ENCODE results near the gene NDUFAF8. TPM values are rescaled to one million over a fixed set of nuclear protein-coding genes. Genes with fewer than 3 reads are reported as not detected.

Gene NDUFAF8
- total RNA-seq, 1 experiment from 2014 or later: 102 TPM

DNA sequence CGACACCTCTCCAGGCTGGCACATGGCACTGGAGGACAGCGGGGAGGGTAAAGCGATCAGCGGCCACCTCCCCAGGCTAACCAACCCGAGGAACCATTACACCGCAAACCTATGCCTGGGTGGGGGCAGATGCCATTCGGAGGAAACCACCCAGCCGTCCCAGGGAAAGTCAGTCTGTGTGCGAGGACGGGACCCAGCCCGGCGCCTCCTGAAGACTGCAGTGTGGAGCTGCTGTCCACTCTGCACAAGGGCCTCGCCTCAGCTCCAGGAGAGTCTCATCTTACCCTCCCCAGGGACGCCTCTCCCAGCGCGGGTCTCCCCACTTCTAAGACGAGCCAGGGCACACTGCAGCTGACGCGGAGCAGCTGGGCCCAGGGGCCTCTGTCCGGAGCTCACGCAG, 48.0 kb downstream of the NDUFAF8 start:
- no peak overlapping the region for H3K9ac ChIP-seq (ENCODE audit: low read length)
- RAD21 ChIA-PET (ENCODE audit: low non-redundant PET in 1 of 2, low total read pairs in 2 of 2, uncharacterized antibody in 2 of 2, unreplicated experiment in 2 of 2): no interaction called here
- TF ChIP-seq ZFX (IDR thresholded peaks at IDR 0.05) (no peak), ATF3 (IDR thresholded peaks at IDR 0.05) (no peak), CBX3 (IDR thresholded peaks at IDR 0.05; ENCODE audit: low read depth) (no peak), ELF1 (IDR thresholded peaks at IDR 0.05; ENCODE audit: borderline replicate concordance, low read depth) (no peak), YY1 (IDR thresholded peaks at IDR 0.05; ENCODE audit: extremely low read depth, insufficient replicate concordance, low read depth, low read length) (no peak), EZH2 (IDR thresholded peaks at IDR 0.05) (no peak), EZH2phosphoT487 (IDR thresholded peaks at IDR 0.05; ENCODE audit: borderline replicate concordance) (no peak), CEBPB (IDR thresholded peaks at IDR 0.05; ENCODE audit: low read depth) (no peak), ZBTB33 (IDR thresholded peaks at IDR 0.05; ENCODE audit: extremely low read depth, insufficient replicate concordance, low read length) (no peak), SIN3A (IDR thresholded peaks at IDR 0.05; ENCODE audit: low read depth) (no peak), RAD21 (IDR thresholded peaks at IDR 0.05; ENCODE audit: low read depth) (no peak), SP1 (IDR thresholded peaks at IDR 0.05; ENCODE audit: low read depth) (no peak)
- TF ChIP-seq, protein P1, sequence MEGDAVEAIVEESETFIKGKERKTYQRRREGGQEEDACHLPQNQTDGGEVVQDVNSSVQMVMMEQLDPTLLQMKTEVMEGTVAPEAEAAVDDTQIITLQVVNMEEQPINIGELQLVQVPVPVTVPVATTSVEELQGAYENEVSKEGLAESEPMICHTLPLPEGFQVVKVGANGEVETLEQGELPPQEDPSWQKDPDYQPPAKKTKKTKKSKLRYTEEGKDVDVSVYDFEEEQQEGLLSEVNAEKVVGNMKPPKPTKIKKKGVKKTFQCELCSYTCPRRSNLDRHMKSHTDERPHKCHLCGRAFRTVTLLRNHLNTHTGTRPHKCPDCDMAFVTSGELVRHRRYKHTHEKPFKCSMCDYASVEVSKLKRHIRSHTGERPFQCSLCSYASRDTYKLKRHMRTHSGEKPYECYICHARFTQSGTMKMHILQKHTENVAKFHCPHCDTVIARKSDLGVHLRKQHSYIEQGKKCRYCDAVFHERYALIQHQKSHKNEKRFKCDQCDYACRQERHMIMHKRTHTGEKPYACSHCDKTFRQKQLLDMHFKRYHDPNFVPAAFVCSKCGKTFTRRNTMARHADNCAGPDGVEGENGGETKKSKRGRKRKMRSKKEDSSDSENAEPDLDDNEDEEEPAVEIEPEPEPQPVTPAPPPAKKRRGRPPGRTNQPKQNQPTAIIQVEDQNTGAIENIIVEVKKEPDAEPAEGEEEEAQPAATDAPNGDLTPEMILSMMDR (IDR thresholded peaks at IDR 0.05 in 2 of 3, conservative IDR thresholded peaks at IDR 0.05 in 1 of 3; ENCODE audit: borderline replicate concordance in 1 of 3, insufficient read depth in 1 of 3, low read depth in 2 of 3, low read length in 2 of 3): no peak
- TF ChIP-seq, protein P2, sequence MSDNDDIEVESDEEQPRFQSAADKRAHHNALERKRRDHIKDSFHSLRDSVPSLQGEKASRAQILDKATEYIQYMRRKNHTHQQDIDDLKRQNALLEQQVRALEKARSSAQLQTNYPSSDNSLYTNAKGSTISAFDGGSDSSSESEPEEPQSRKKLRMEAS (IDR thresholded peaks at IDR 0.05): no peak

More for the DNA sequence above, 48.0 kb downstream of the NDUFAF8 start:
- H3K4me3 ChIP-seq (replicated peaks in 1 of 2; ENCODE audit: low read depth in 1 of 2, low read length in 2 of 2): no peak overlapping the region
- no peak overlapping the region for H3K4me2 ChIP-seq (ENCODE audit: low read length)
- H2AFZ ChIP-seq (ENCODE audit: low read depth, low read length, poor library complexity, severe bottlenecking): no peak overlapping the region
- peaks cover 73% of the 10 kb centered on the region for H3K79me2 ChIP-seq (ENCODE audit: insufficient read depth, low read length)
- peaks cover 0 to 5% of the 10 kb centered on the region in 2 experiments; a peak in 2 of 4 replicates for H3K4me1 ChIP-seq (ENCODE audit: control insufficient read depth in 1 of 2, insufficient read depth in 2 of 2, low read length in 2 of 2)
- no peak for DNase-seq (ENCODE audit: low read depth, low spot score)
- ChIA-PET POLR2A (no interaction called here), CTCF (no interaction called here)
- no peaks in the 10 kb centered on the region for H3K9me3 ChIP-seq (ENCODE audit: control insufficient read depth in 1 of 2, insufficient read depth in 1 of 2, low read depth in 1 of 2, low read length in 2 of 2)
- no peak for ATAC-seq
- H3K9me2 ChIP-seq (ENCODE audit: insufficient read depth): no peaks in the 10 kb centered on the region
- H3K27me3 ChIP-seq (ENCODE audit: insufficient read depth, low read length): no peaks in the 10 kb centered on the region
- BruUV-seq (replicated peaks): no TSS peak
- peaks cover 33% of the 10 kb centered on the region in 2 experiments; a peak in 3 of 4 replicates for H3K36me3 ChIP-seq (ENCODE audit: control insufficient read depth in 1 of 2, insufficient read depth in 2 of 2, low read length in 2 of 2)
- intact Hi-C loops (cut with micrococcal nuclease): no loop called here
- peaks cover 3% of the 10 kb centered on the region; the same call in 1 of the 2 replicates for H4K20me1 ChIP-seq (ENCODE audit: insufficient read depth)
- H3K27ac ChIP-seq (ENCODE audit: low read depth, low read length): no peak overlapping the region; the same call in 1 of the 2 replicates

All from HCT116 (cell line).